Right cardiac atrium (tissue), 5 donors: Measurements from ENCODE around the gene FAM136A. TPM values are rescaled to one million over a fixed set of nuclear protein-coding genes. Genes with fewer than 3 reads are reported as not detected.
"Not testable (repeated sequence)": the region's sequence is repeated elsewhere in the genome, so short reads cannot be mapped to it uniquely, and the experiment has no call there.

Source experiments
- ATAC-seq, 2 donors: fragments of 200-7000 bp; cut with Tn5 transposase; one replicate each; pipeline versions ENCODE4 v1.8.0 to v1.9.1; 2020; ENCODE audit warnings: moderate library complexity in 2 of 2, mild to moderate bottlenecking in 1 of 2
- DNase-seq, 3 donors: peaks; one replicate each; pipeline ENCODE4 v3.0.0-alpha.2; 2020
- H3K27ac ChIP-seq: one replicate; pipeline ENCODE4 v1.5.1; 2013; ENCODE audit warnings: mild to moderate bottlenecking, low read length, control low read depth, moderate library complexity
- H3K27me3 ChIP-seq: one replicate; pipeline ENCODE4 v1.6.1; 2013; ENCODE audit not compliant: control insufficient read depth, insufficient read depth
- H3K4me1 ChIP-seq: one replicate; pipeline ENCODE4 v1.6.1; 2013; ENCODE audit warnings: low read length; ENCODE audit not compliant: control insufficient read depth, insufficient read depth
- H3K4me3 ChIP-seq: one replicate; pipeline ENCODE4 v1.5.1; 2013; ENCODE audit warnings: low read length, control low read depth
- H3K9me3 ChIP-seq: one replicate; pipeline ENCODE4 v1.6.1; 2013; ENCODE audit warnings: low read length; ENCODE audit not compliant: control insufficient read depth
- WGBS: extraction: QIAGEN DNeasy Blood & Tissue Kit; methylation state at CpG from one replicate; pipeline ENCODE4 v1.1.7; 2013; 5-methylcytosine and 5-hydroxymethylcytosine counted together
- intact Hi-C, 4 donors: fragments of 100-400 bp; cut with DNase I; formaldehyde crosslinking; loops; one replicate each; pipeline versions ENCODE4 v1.11.0 to v1.14.0; 2022 to 2023
- polyA plus RNA-seq: library from polyadenylated mRNA; stranded (reverse); fragments of 200-250 nt; gene quantifications from one replicate; pipeline ENCODE4 v1.2.3, GENCODE V29; 2013
- total RNA-seq, 4 donors: library from RNA; stranded (reverse); fragmentation: NEBNext Ultra II Directional; extraction: Animal tissue kit (Norgen Biotek cat#: 25700); gene quantifications; one replicate each; pipeline ENCODE4 v1.2.1, GENCODE V29; 2021
- donor health status: healthy with polysubstance abuse.
- donor health status: DM: no; HTN: yes; CAD: no.
- donor health status: DM: no; HTN: no; CAD: no.
- donor health status: DM: no; HTN: yes; CAD: no; lungs with severe emphysema.
- donor health status: DM: yes; HTN: yes; CAD: no.

FAM136A gene
- total and polyA plus RNA-seq, 5 donors, result 17.2 to 26.0 (median 21.1) TPM

DNA sequence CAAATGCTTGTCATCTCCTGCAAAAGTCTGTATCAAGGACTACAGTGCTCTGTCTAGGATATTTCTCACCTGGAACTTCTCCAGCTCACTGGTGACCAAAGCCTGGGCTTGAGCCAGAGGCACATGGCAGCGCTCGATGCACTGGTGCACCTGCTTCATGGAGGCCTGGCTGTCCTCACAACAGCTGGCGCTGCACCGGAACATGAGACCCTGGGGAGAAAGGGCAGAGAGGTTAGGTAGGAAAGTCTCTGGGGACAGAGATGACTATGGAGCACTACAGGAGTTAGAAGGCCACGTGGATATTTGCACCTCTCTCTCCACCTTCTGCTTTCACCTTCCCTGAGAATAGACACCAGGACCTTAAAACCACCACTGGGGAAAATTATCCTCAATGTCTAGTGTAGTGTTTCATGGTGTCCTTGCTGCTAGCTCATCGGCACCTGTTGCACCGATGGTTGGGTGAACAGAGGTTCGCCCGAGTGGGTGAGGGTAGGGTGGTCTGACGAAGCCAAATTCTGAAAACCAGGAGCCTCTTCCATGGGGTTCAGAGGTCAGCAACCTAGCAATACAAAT lies 1.0 kb downstream of the FAM136A start:
- peak in 1 of 3 donors; percentile 60 for DNase-seq

DNA sequence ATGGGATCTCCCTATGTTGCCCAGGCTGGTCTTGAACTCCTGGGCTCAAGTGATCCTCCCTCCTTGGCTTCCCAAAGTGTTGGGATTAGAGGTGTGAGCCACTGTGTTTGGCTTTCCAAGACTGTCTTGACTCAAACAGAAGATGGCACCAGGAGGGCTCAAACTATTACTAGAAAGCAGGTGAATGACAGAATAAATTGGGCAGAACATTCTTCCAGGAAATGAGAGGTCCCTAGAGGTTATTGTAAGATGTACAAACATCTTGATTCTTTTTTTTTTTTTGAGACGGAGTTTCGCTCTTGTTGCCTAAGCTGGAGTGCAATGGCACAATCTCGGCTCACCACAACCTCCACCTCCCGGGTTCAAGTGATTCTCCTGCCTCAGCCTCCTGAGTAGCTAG lies 4.0 kb downstream of the FAM136A start:
- not testable (repeated sequence) for H3K27ac ChIP-seq, DNase-seq, ATAC-seq, H3K9me3 ChIP-seq, H3K4me3 ChIP-seq, H3K4me1 ChIP-seq, H3K27me3 ChIP-seq
- WGBS, result 94% methylated on average over 4 of the region's 4 CpGs
- intact Hi-C loops, result loop anchor here in 2 of 4 donors (5.0 to 10.0 kb wide), 2 partner anchors 383 to 386 kb away; partner anchors contain the start of gene MXD1 (in 1 of the 2)

More for the DNA sequence above, 1.0 kb downstream of the FAM136A start:
- H3K27me3 ChIP-seq, result no peaks in the 10 kb centered on the region
- H3K4me1 ChIP-seq, result no peaks in the 10 kb centered on the region
- peak overlapping the region; percentile 86 for H3K4me3 ChIP-seq
- H3K9me3 ChIP-seq, result no peaks in the 10 kb centered on the region
- no peak overlapping the region for H3K27ac ChIP-seq
- WGBS, result 64% methylated on average over 10 of the region's 10 CpGs
- intact Hi-C loops, result loop anchor here in 2 of 4 donors (5.0 to 10.0 kb wide), 2 partner anchors 344 to 346 kb away; no protein-coding TSS in a partner anchor
- no peak for ATAC-seq

DNA sequence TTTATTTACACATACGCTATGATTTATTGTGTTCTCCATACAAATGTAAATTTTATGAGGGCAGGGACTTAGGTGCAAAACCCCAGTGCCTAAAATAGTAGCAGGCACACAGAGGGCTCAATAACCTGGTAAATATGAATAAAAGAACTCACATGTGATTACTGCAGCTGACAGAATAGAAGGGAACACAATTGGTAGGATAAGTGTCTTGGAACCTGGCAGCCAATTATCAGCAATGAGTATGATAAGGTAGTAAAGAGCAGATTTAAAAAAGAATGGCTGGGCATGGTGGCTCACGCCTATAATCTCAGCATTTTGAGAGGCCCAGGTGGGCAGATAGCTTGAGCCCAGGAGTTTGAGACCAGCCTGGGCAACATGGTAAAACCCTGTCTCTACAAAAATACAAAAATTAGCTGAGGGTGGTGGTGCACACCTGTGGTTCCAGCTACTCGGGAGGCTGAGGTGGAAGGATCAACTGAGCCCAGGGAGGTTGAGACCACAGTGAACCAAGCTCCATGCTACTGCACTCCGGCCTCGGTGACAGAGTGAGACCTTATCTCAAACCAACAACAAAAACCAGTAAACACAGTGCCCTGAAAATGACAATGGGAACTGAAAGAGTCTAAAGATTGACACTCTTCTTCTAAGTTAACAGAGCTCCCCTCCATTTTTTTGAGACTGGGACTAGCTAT lies 18.2 kb downstream of the FAM136A start:
- DNase-seq, result no peak
- no peak overlapping the region for H3K4me3 ChIP-seq
- ATAC-seq, result no peak
- 90% methylated on average over 5 of the region's 5 CpGs for WGBS
- no peaks in the 10 kb centered on the region for H3K9me3 ChIP-seq
- no peaks in the 10 kb centered on the region for H3K4me1 ChIP-seq
- intact Hi-C loops, result no loop called here
- H3K27me3 ChIP-seq, result no peaks in the 10 kb centered on the region
- no peak overlapping the region for H3K27ac ChIP-seq

DNA sequence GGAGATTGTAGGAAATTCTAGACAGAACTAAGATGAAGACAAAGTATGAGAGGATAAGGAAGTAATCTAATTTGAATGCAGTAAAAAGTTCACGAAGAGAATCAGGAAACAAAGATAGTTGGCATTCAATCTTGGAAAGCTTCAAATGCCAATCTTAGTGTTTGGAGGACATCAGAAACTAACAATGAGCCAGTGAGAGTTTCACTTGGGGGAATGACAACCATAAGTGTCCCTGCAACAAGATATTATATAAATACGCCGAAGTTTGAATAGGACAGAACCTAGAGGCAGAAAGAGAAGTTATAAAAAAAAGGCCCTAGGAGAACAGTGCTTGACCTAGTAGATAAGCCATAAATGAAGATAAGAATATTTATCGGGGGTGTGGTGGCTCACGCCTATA lies 19.4 kb downstream of the FAM136A start:
- DNase-seq, result no peak
- H3K4me1 ChIP-seq, result peaks cover 1% of the 10 kb centered on the region
- peak in 1 of 2 donors; percentile 38 for ATAC-seq
- no peaks in the 10 kb centered on the region for H3K27me3 ChIP-seq
- no peak overlapping the region for H3K4me3 ChIP-seq
- intact Hi-C loops, result no loop called here
- H3K9me3 ChIP-seq, result no peaks in the 10 kb centered on the region
- no peak overlapping the region for H3K27ac ChIP-seq
- 70% methylated on average over 5 of the region's 5 CpGs for WGBS

DNA sequence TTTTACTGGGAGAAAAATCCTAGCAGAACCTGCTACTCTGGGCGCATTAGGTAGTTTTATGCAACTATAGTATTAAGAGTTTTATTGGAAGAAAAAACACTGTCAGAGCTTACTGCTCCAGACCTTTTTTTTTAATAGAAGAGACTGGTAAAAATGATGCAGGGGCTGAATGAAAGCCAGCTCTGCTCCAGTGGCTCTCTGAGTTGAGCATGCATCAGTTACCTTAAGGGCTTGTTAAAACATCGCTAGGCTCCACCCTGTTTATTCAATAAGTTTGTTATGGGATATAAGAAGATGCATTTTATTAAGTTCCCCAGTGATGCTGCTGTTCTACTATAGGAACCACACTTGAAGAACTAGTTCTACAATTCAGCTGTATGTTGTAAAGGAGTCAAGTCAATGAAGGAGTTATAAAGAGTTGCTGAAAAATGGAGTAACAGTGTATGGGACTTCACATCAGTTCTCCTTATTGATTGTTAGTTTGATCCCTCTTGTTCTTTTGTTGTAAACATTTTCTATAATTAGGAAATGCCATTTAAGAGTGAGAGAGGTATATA lies 21.5 kb downstream of the FAM136A start:
- intact Hi-C loops, result no loop called here
- H3K27me3 ChIP-seq, result no peaks in the 10 kb centered on the region
- H3K27ac ChIP-seq, result no peak overlapping the region
- peaks cover 1% of the 10 kb centered on the region for H3K4me1 ChIP-seq
- WGBS, result 96% methylated on average over 2 of the region's 2 CpGs
- no peak for ATAC-seq
- no peak overlapping the region for H3K4me3 ChIP-seq
- DNase-seq, result no peak
- H3K9me3 ChIP-seq, result no peaks in the 10 kb centered on the region

DNA sequence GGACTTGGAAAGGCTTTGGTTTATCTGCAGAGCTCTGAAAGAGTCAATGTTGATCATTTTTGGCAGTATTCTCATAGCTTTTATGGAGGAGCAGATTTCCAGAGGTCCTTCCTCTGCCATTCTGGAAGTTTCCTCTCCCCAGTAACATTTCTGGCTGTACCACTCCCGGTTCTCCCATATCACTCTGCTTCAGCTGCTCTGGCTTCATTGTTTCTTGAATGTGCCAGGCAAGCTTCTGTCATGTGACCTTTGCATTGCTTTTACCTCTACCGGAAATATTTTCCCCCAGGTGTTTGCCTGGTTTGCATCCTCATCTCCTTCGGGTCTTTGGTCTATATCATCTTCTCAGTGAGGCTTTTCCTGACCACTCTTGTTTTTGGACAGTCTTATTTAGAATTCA lies 31.5 kb downstream of the FAM136A start:
- DNase-seq, result no peak
- ATAC-seq, result no peak
- no peak overlapping the region for H3K4me3 ChIP-seq
- H3K4me1 ChIP-seq, result no peaks in the 10 kb centered on the region
- no peaks in the 10 kb centered on the region for H3K27me3 ChIP-seq
- no peak overlapping the region for H3K27ac ChIP-seq
- intact Hi-C loops, result no loop called here
- 65% methylated on average over 3 of the region's 3 CpGs for WGBS
- H3K9me3 ChIP-seq, result no peaks in the 10 kb centered on the region

DNA sequence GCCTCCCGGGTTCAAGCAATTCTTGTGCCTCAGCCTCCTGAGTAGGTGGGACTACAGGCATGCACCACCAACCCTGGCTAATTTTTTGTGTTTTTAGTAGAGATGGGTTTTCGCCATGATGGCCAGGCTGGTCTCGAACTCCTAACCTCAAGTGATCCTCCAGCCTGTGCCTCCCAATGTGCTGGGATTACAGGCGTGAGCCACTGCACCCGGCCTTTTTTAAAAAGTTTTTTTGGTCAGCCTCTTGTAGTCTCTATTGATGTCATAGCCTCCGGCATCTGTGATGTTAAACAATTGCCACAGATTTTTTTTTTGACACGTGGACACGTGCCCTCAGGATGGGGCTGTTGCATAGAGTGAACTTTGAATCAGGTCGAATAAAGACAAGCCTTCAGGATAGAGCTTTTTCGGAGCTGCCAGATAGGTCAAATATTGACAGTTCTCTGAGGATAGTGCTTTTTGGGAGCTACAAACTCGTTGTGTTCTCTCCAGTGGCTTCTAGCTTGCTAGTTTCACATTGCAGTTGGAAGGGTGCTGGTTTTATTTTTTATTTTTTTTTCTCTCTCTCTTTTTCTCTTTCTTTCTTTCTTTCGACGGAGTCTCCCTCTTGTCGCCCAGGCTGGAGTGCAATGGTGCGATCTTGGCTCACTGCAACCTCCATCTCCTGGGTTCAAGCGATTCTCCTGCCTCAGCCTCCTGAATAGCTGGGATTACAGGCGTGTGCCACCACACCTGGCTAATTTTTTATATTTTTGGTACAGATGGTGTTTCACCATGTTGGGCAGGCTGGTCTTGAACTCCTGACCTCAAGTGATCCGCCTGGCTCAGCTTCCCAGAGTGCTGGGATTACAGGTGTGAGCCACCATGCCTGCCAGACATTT lies 32.2 kb downstream of the FAM136A start:
- DNase-seq, intact Hi-C loops, ATAC-seq, H3K9me3 ChIP-seq, H3K27ac ChIP-seq, H3K4me1 ChIP-seq, H3K4me3 ChIP-seq, H3K27me3 ChIP-seq: not testable (repeated sequence)
- WGBS, result 93% methylated on average over 18 of the region's 18 CpGs

DNA sequence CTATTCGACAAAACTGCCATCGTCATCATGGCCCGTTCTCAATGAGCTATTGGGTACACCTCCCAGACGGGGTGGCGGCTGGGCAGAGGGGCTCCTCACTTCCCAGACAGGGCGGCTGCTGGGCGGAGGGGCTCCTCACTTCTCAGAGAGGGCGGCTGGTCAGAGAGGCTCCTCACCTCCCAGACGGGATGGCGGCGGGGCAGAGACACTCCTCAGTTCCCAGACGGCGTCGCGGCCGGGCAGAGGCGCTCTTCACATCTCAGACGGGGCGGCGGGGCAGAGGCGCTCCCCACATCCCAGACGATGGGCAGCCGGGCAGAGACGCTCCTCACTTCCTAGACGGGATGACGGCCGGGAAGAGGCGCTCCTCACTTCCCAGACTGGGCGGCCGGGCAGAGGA lies 34.9 kb downstream of the FAM136A start:
- H3K27me3 ChIP-seq, ATAC-seq, H3K4me3 ChIP-seq, intact Hi-C loops, H3K27ac ChIP-seq, H3K4me1 ChIP-seq, DNase-seq, H3K9me3 ChIP-seq: not testable (repeated sequence)
- WGBS, result 98% methylated on average over 29 of the region's 30 CpGs

DNA sequence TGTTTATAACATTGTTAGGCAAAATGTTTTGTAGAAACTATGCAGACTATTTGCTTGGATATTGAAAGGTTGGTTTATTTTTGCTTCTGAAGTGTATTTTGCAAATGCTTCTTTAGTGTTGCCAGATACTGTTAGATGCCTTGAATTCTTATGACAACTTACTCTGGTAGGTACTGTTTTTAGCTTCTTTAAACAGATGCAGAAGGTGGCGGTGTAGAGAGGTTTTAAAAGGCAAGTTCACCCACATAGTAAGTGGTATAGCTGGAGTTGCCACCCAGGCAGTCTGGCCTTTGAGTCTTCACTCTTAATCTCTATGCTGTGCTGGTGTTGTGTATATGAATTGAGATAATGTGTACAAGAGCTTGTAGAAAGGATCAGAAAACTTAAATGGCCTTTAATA lies 40.4 kb downstream of the FAM136A start:
- H3K4me3 ChIP-seq, result no peak overlapping the region
- intact Hi-C loops, result no loop called here

DNA sequence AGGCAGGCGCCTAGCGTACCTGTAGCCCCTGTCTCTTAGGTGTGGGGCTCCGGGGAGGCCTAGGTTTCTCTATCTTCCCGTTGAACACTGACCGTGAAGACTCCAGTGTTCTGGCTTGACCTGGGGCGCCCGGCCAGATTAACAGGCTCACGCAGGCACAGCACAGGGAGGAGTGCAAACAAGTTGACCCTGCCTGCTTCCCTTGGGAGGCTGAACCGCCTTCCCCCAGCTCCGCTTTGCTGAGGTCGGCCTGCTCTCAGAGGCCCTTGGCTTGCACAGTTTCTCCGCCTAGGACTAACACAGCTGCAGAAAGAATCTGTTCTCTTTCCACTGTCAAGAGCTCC lies 43.4 kb downstream of the FAM136A start:
- Histone ChIP-seq H3K27ac (peak overlapping the region; percentile 86), H3K27me3 (no peaks in the 10 kb centered on the region), H3K9me3 (no peaks in the 10 kb centered on the region), H3K4me3 (peak overlapping the region; percentile 94), H3K4me1 (no peaks in the 10 kb centered on the region)
- DNase-seq (peak; percentile 82 to 92 (median 91)), ATAC-seq (peak; percentile 73 to 77)
- intact Hi-C loops, result no loop called here
- 3% methylated on average over 12 of the region's 12 CpGs for WGBS

More for the DNA sequence above, 40.4 kb downstream of the FAM136A start:
- no peak for DNase-seq
- Histone ChIP-seq H3K27me3 (no peaks in the 10 kb centered on the region), H3K9me3 (no peaks in the 10 kb centered on the region), H3K27ac (no peak overlapping the region), H3K4me1 (no peaks in the 10 kb centered on the region)
- no peak for ATAC-seq
- 66% methylated on average over 1 of the region's 1 CpG for WGBS
